ENCODE data around the gene FAT1.

The FAT1 gene

GRCh38 chr4:186592445-186592844, 131.2 kb downstream of the FAT1 start:
- TF ChIP-seq CTBP1 (IDR thresholded peaks at IDR 0.05; ENCODE audit: borderline replicate concordance) (no peak), SP1 (IDR thresholded peaks at IDR 0.05) (no peak), ARNT (IDR thresholded peaks at IDR 0.05) (no peak), BHLHE40 (IDR thresholded peaks at IDR 0.05; ENCODE audit: borderline replicate concordance) (no peak), SUZ12 (IDR thresholded peaks at IDR 0.05) (no peak), FOXK2 (IDR thresholded peaks at IDR 0.05) (no peak)
- no peak for DNase-seq (ENCODE audit: extremely low spot score)
- ChIA-PET POLR2A (interaction anchor here (1.5 kb wide), 1 partner anchor 131 kb away, joined by 6 read pairs; the partner anchor contains the start of gene FAT1), CTCF (interaction anchor here (1.0 kb wide), 1 partner anchor 37 kb away, joined by 3 read pairs; the partner anchor contains the start of gene MTNR1A)

GRCh38 chr4:186591651-186592050, 132.0 kb downstream of the FAT1 start:
- TF ChIP-seq L3MBTL2 (conservative IDR thresholded peaks at IDR 0.05), result no peak
- TF ChIP-seq BHLHE40 (IDR thresholded peaks at IDR 0.05; ENCODE audit: borderline replicate concordance), result no peak
- TF ChIP-seq ELF4 (IDR thresholded peaks at IDR 0.05), result no peak
- TF ChIP-seq, protein P1, sequence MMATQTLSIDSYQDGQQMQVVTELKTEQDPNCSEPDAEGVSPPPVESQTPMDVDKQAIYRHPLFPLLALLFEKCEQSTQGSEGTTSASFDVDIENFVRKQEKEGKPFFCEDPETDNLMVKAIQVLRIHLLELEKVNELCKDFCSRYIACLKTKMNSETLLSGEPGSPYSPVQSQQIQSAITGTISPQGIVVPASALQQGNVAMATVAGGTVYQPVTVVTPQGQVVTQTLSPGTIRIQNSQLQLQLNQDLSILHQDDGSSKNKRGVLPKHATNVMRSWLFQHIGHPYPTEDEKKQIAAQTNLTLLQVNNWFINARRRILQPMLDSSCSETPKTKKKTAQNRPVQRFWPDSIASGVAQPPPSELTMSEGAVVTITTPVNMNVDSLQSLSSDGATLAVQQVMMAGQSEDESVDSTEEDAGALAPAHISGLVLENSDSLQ (IDR thresholded peaks at IDR 0.05), result no peak
- no peak for TF ChIP-seq ZNF384 (IDR thresholded peaks at IDR 0.05)
- no peak for TF ChIP-seq ARNT (IDR thresholded peaks at IDR 0.05)
- TF ChIP-seq LEF1 (IDR thresholded peaks at IDR 0.05; ENCODE audit: borderline replicate concordance), result no peak
- no peak for TF ChIP-seq HDGF (IDR thresholded peaks at IDR 0.05; ENCODE audit: borderline replicate concordance)
- no peak for TF ChIP-seq FOXK2 (IDR thresholded peaks at IDR 0.05)
- no peak for TF ChIP-seq TARDBP (IDR thresholded peaks at IDR 0.05)
- no peak for TF ChIP-seq SP1 (IDR thresholded peaks at IDR 0.05)
- no peak for TF ChIP-seq FOXA1 (IDR thresholded peaks at IDR 0.05)
- no peak for TF ChIP-seq CTBP1 (IDR thresholded peaks at IDR 0.05; ENCODE audit: borderline replicate concordance)
- CTCF ChIA-PET, result interaction anchor here (1.0 kb wide), 1 partner anchor 118 kb away, joined by 3 read pairs; no protein-coding TSS in a partner anchor
- no peak for DNase-seq (ENCODE audit: extremely low spot score)
- POLR2A ChIA-PET, result interaction anchor here (1.5 kb wide), 1 partner anchor 132 kb away, joined by 6 read pairs; the partner anchor contains the start of gene FAT1

GRCh38 chr4:186588503-186588902, 135.2 kb downstream of the FAT1 start:
- POLR2A ChIA-PET, result no interaction called here
- TF ChIP-seq FOXA1 (IDR thresholded peaks at IDR 0.05), result no peak
- TF ChIP-seq HDGF (IDR thresholded peaks at IDR 0.05; ENCODE audit: borderline replicate concordance), result no peak
- CTCF ChIA-PET, result interaction anchor here (0.6 to 1.9 kb wide), 2 partner anchors 11 to 266 kb away, joined by 3 to 10 read pairs; no protein-coding TSS in a partner anchor

GRCh38 chr4:186587416-186588018, 136.1 kb downstream of the FAT1 start:
- TF ChIP-seq CTBP1 (IDR thresholded peaks at IDR 0.05; ENCODE audit: borderline replicate concordance) (no peak), TARDBP (IDR thresholded peaks at IDR 0.05) (no peak), SUZ12 (IDR thresholded peaks at IDR 0.05) (no peak), L3MBTL2 (conservative IDR thresholded peaks at IDR 0.05) (no peak), HDGF (IDR thresholded peaks at IDR 0.05; ENCODE audit: borderline replicate concordance) (no peak), FOXA1 (IDR thresholded peaks at IDR 0.05) (no peak), FOXK2 (IDR thresholded peaks at IDR 0.05) (no peak), ZNF384 (IDR thresholded peaks at IDR 0.05) (no peak)
- ChIA-PET POLR2A (no interaction called here), CTCF (interaction anchor here (0.9 to 2.1 kb wide), 13 partner anchors 10 to 519 kb away, joined by 3 to 11 read pairs (median 5); partner anchors contain the start of genes FAT1 and TLR3)
- DNase-seq (ENCODE audit: extremely low spot score), result peak; percentile 35

More at GRCh38 chr4:186588503-186588902, 135.2 kb downstream of the FAT1 start:
- no peak for DNase-seq (ENCODE audit: extremely low spot score)

GRCh38 chr4:186586205-186586604, 137.5 kb downstream of the FAT1 start:
- DNase-seq (ENCODE audit: extremely low spot score), result no peak
- TF ChIP-seq ZNF384 (IDR thresholded peaks at IDR 0.05) (no peak), BHLHE40 (IDR thresholded peaks at IDR 0.05; ENCODE audit: borderline replicate concordance) (no peak), FOXA1 (IDR thresholded peaks at IDR 0.05) (no peak)
- ChIA-PET CTCF (interaction anchor here (0.8 to 2.1 kb wide), 3 partner anchors 113 to 290 kb away, joined by 3 to 11 read pairs (median 4); no protein-coding TSS in a partner anchor), POLR2A (no interaction called here)

- POLR2A ChIA-PET, result no interaction called here
- no peak for DNase-seq (ENCODE audit: extremely low spot score)
- TF ChIP-seq ZNF384 (IDR thresholded peaks at IDR 0.05) (no peak), L3MBTL2 (conservative IDR thresholded peaks at IDR 0.05) (no peak), TARDBP (IDR thresholded peaks at IDR 0.05) (no peak), SUZ12 (IDR thresholded peaks at IDR 0.05) (no peak), FOXM1 (IDR thresholded peaks at IDR 0.05; ENCODE audit: borderline replicate concordance) (no peak), LEF1 (IDR thresholded peaks at IDR 0.05; ENCODE audit: borderline replicate concordance) (no peak), FOXA1 (IDR thresholded peaks at IDR 0.05) (no peak), HDGF (IDR thresholded peaks at IDR 0.05; ENCODE audit: borderline replicate concordance) (no peak), SP1 (IDR thresholded peaks at IDR 0.05) (no peak), NFRKB (IDR thresholded peaks at IDR 0.05) (no peak), BHLHE40 (IDR thresholded peaks at IDR 0.05; ENCODE audit: borderline replicate concordance) (no peak), FOXK2 (IDR thresholded peaks at IDR 0.05) (no peak), ELF4 (IDR thresholded peaks at IDR 0.05) (no peak), CTBP1 (IDR thresholded peaks at IDR 0.05; ENCODE audit: borderline replicate concordance) (no peak), ARNT (IDR thresholded peaks at IDR 0.05) (no peak)
- TF ChIP-seq, protein P1 (IDR thresholded peaks at IDR 0.05), result no peak
- CTCF ChIA-PET, result no interaction called here
Observed at GRCh38 chr4:186584912-186585311, 138.7 kb downstream of the FAT1 start.

DNA sequence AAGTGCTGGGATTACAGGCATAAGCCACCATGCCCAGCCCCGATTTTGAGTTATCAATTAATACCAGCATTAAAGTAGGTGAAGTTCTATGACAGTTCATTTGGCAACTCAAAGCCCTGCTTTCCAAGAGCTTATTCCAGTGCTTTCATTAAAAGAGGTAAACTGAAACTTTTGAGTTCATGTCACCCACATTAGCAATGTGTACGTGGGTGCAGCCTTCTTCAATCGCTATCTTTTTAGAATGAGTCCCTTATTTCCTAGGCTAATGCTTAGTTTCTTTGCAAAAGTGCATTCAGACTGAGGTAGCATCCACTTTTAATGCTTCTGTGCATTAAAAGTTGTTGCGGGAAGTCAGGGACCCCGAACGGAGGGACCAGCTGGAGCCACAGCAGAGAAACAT, 142.2 kb downstream of the FAT1 start:
- ChIA-PET CTCF (no interaction called here), POLR2A (no interaction called here)
- no peak for TF ChIP-seq L3MBTL2 (conservative IDR thresholded peaks at IDR 0.05)
- no peak for TF ChIP-seq CTBP1 (IDR thresholded peaks at IDR 0.05; ENCODE audit: borderline replicate concordance)
- TF ChIP-seq FOXK2 (IDR thresholded peaks at IDR 0.05), result no peak
- TF ChIP-seq ARNT (IDR thresholded peaks at IDR 0.05), result no peak
- no peak for TF ChIP-seq SP1 (IDR thresholded peaks at IDR 0.05)
- no peak for TF ChIP-seq HDGF (IDR thresholded peaks at IDR 0.05; ENCODE audit: borderline replicate concordance)
- no peak for TF ChIP-seq BHLHE40 (IDR thresholded peaks at IDR 0.05; ENCODE audit: borderline replicate concordance)
- TF ChIP-seq FOXA1 (IDR thresholded peaks at IDR 0.05), result no peak
- no peak for TF ChIP-seq SUZ12 (IDR thresholded peaks at IDR 0.05)
- TF ChIP-seq NFRKB (IDR thresholded peaks at IDR 0.05), result no peak
- no peak for TF ChIP-seq ELF4 (IDR thresholded peaks at IDR 0.05)
- no peak for TF ChIP-seq ZNF384 (IDR thresholded peaks at IDR 0.05)
- DNase-seq (ENCODE audit: extremely low spot score), result no peak
